ENCODE measurements around the gene ADGRG7.

GRCh38 chr3:100637197-100637631 lies 27.8 kb downstream of the ADGRG7 start:
- TF ChIP-seq CHD4 (IDR thresholded peaks at IDR 0.05; ENCODE audit: borderline replicate concordance): no peak
- no peak for TF ChIP-seq POLR2A (IDR thresholded peaks at IDR 0.05; ENCODE audit: low read length)
